Skeletal muscle cell (primary cell): ENCODE measurements around the gene PCNX3.
"Not testable (repeated sequence)": the region's sequence is repeated elsewhere in the genome, so short reads cannot be mapped to it uniquely, and the experiment has no call there.

Experiments
- DNase-seq: peaks from one replicate; pipeline ENCODE4 v3.0.0-alpha.2; 2010; ENCODE audit warnings: low read depth
- H3K4me3 ChIP-seq: 2 replicates; pipeline ENCODE4 v1.5.1; 2011; ENCODE audit warnings: low read depth, mild to moderate bottlenecking, control low read depth, low read length, moderate library complexity

PCNX3 gene

GRCh38 chr11:65636108-65637031, 20.8 kb downstream of the PCNX3 start:
- no peak for DNase-seq
- H3K4me3 ChIP-seq: no peak overlapping the region

- DNase-seq: no peak
- no peak overlapping the region for H3K4me3 ChIP-seq
Measured at GRCh38 chr11:65637032-65637557, 21.5 kb downstream of the PCNX3 start.

- peak; percentile 58 for DNase-seq
- H3K4me3 ChIP-seq: peak within 1 kb of the TSS; percentile 70
Measured at GRCh38 chr11:65637794-65638419, 22.3 kb downstream of the PCNX3 start, which contains the start of gene SIPA1. SIPA1 (plus strand) TSS chr11:65638101; CDS start chr11:65640922, 2,821 bp downstream.

- not testable (repeated sequence) for H3K4me3 ChIP-seq, DNase-seq
Measured at GRCh38 chr11:65639228-65639597, 23.6 kb downstream of the PCNX3 start.

GRCh38 chr11:65639623-65640482, 24.3 kb downstream of the PCNX3 start:
- no peak for DNase-seq
- no peak overlapping the region for H3K4me3 ChIP-seq

GRCh38 chr11:65640483-65641296, 25.1 kb downstream of the PCNX3 start:
- no peak overlapping the region for H3K4me3 ChIP-seq
- DNase-seq: no peak

GRCh38 chr11:65641297-65642013, 25.9 kb downstream of the PCNX3 start:
- DNase-seq: no peak
- H3K4me3 ChIP-seq: no peak overlapping the region

GRCh38 chr11:65642014-65642671, 26.6 kb downstream of the PCNX3 start:
- H3K4me3 ChIP-seq: no peak overlapping the region
- DNase-seq: no peak

- H3K4me3 ChIP-seq: no peak overlapping the region
- DNase-seq: no peak
Measured at GRCh38 chr11:65643971-65644370, 28.4 kb downstream of the PCNX3 start.

GRCh38 chr11:65644837-65645236, 29.3 kb downstream of the PCNX3 start:
- DNase-seq: no peak
- H3K4me3 ChIP-seq: no peak overlapping the region

- no peak overlapping the region for H3K4me3 ChIP-seq
- no peak for DNase-seq
Measured at GRCh38 chr11:65645710-65646109, 30.1 kb downstream of the PCNX3 start.

- no peak for DNase-seq
- no peak overlapping the region for H3K4me3 ChIP-seq
Measured at GRCh38 chr11:65646288-65646957, 30.8 kb downstream of the PCNX3 start.

- DNase-seq: no peak
- peak overlapping the region; percentile 23 for H3K4me3 ChIP-seq
Measured at GRCh38 chr11:65646958-65647701, 31.6 kb downstream of the PCNX3 start.

GRCh38 chr11:65648997-65649493, 33.5 kb downstream of the PCNX3 start:
- no peak for DNase-seq
- H3K4me3 ChIP-seq: no peak overlapping the region

- DNase-seq: no peak
- H3K4me3 ChIP-seq: no peak overlapping the region
Measured at GRCh38 chr11:65649656-65650546, 34.3 kb downstream of the PCNX3 start.
